Fibroblast of skin of right quadriceps (primary cell): ENCODE measurements around the gene ZNF333.
A peak's percentile ranks its signal among the peaks of the same experiment; 100 is the strongest.

Source experiments
- DNase-seq: peaks from one replicate; pipeline ENCODE4 v3.0.0-alpha.2; 2013

Gene ZNF333

GRCh38 chr19:14689598-14690503 is at the start of gene ZNF333:
Gene ZNF333, plus strand, starts transcription at chr19:14690048. Its CDS starts 3,444 bp downstream, at chr19:14693492.
- peak; percentile 89 for DNase-seq

- no peak for DNase-seq
Observed at GRCh38 chr19:14648506-14648905, 41.3 kb upstream of the ZNF333 start.

- no peak for DNase-seq
Observed at GRCh38 chr19:14649020-14649419, 40.8 kb upstream of the ZNF333 start.

- DNase-seq, result no peak
Observed at GRCh38 chr19:14650161-14650560, 39.7 kb upstream of the ZNF333 start.

- no peak for DNase-seq
Observed at GRCh38 chr19:14654786-14655560, 34.9 kb upstream of the ZNF333 start.

- DNase-seq, result no peak
Observed at GRCh38 chr19:14655726-14656125, 34.1 kb upstream of the ZNF333 start.

GRCh38 chr19:14659874-14660489 is 29.9 kb upstream of the ZNF333 start:
- no peak for DNase-seq

GRCh38 chr19:14661372-14661924 is 28.4 kb upstream of the ZNF333 start:
- DNase-seq, result no peak

- no peak for DNase-seq
Observed at GRCh38 chr19:14669940-14670339, 19.9 kb upstream of the ZNF333 start.

GRCh38 chr19:14670408-14670807 is 19.4 kb upstream of the ZNF333 start:
- no peak for DNase-seq

GRCh38 chr19:14672188-14672872 is 17.5 kb upstream of the ZNF333 start:
- DNase-seq, result no peak

- DNase-seq, result no peak
Observed at GRCh38 chr19:14673088-14673487, 16.8 kb upstream of the ZNF333 start.

GRCh38 chr19:14674764-14675163 is 15.1 kb upstream of the ZNF333 start, which contains the start of gene ADGRE3:
Gene ADGRE3, minus strand, starts transcription at chr19:14674844. Its CDS starts 74 bp downstream, at chr19:14674770.
- peak; percentile 4 for DNase-seq

- no peak for DNase-seq
Observed at GRCh38 chr19:14676762-14677161, 13.1 kb upstream of the ZNF333 start.

- no peak for DNase-seq
Observed at GRCh38 chr19:14677464-14677863, 12.4 kb upstream of the ZNF333 start.

- no peak for DNase-seq
Observed at GRCh38 chr19:14678199-14678598, 11.6 kb upstream of the ZNF333 start.

GRCh38 chr19:14682084-14682483 is 7.8 kb upstream of the ZNF333 start:
- DNase-seq, result no peak

GRCh38 chr19:14683439-14683838 is 6.4 kb upstream of the ZNF333 start:
- no peak for DNase-seq

- DNase-seq, result no peak
Observed at GRCh38 chr19:14686411-14686810, 3.4 kb upstream of the ZNF333 start.

GRCh38 chr19:14694641-14695266 is 4.9 kb downstream of the ZNF333 start:
- no peak for DNase-seq

GRCh38 chr19:14695471-14695870 is 5.6 kb downstream of the ZNF333 start:
- DNase-seq, result no peak

- DNase-seq, result no peak
Observed at GRCh38 chr19:14699641-14700040, 9.8 kb downstream of the ZNF333 start.
